Measurements from ENCODE around the gene ABCA13.

Gene ABCA13

DNA sequence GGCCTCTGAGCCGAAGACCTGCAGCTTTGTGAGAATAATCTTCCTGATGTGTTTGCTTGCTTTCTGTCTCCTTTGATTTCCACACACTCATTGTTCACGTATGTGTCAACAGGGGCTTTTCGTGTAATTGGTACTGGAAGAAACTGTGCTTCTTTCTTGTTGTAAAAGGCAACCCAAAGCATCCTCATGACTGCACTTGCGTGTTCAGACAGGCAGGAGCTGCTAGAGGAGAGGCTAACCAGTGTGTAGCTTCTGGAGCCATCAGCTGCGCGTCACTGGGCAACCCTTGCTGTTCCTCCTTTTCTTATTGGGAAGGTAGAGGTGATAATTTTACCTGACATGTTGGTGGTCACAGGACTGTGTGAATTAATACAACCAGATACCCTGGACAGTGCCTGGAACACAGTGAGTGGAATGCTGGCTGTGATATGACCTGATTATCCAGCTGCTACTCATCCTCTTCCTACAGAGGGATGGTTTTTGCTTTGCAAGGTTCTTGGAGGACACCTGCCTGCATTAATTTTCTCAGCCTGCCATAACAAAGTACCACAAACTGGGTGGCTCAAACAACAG lies 213.0 kb downstream of the ABCA13 start:
- Histone ChIP-seq H3K9ac (ENCODE audit: low read depth in 1 of 2, low read length in 2 of 2) (no peak overlapping the region), H3K27ac (ENCODE audit: low read depth, low read length) (no peak overlapping the region), H3K4me1 (ENCODE audit: control insufficient read depth in 1 of 2, insufficient read depth in 2 of 2, low read length in 2 of 2) (no peaks in the 10 kb centered on the region), H3K27me3 (ENCODE audit: control insufficient read depth in 1 of 2, insufficient read depth in 2 of 2, low read length in 2 of 2) (no peaks in the 10 kb centered on the region), H3K4me3 (ENCODE audit: low read depth in 1 of 2, low read length in 2 of 2) (no peak overlapping the region), H3K36me3 (ENCODE audit: control insufficient read depth in 1 of 2, insufficient read depth in 2 of 2, low read length in 2 of 2) (no peaks in the 10 kb centered on the region), H3K9me3 (ENCODE audit: control insufficient read depth in 1 of 2, low read length in 2 of 2) (no peaks in the 10 kb centered on the region)

DNA sequence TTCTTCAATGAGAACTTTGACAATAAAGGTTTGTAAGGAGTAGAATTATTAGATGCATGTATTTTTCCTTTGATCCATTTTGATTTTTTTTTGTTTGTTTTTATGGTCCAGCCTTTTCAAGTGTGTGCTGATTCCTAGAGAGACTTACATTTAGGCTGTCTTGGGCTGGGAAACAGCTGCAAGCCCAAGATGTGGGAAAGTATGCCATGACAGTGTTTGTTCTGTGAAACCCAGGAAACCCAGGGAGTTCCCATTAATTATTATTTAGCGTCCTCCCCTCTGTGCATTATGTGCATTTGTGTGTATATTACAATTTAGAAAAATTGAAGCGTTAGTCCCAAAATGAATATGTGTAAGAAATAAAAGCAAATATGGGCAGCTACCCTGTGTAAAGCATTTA lies 216.7 kb downstream of the ABCA13 start:
- Histone ChIP-seq H3K9me3 (ENCODE audit: control insufficient read depth in 1 of 2, low read length in 2 of 2) (no peaks in the 10 kb centered on the region), H3K36me3 (ENCODE audit: control insufficient read depth in 1 of 2, insufficient read depth in 2 of 2, low read length in 2 of 2) (no peaks in the 10 kb centered on the region), H3K9ac (ENCODE audit: low read depth in 1 of 2, low read length in 2 of 2) (no peak overlapping the region), H3K27ac (ENCODE audit: low read depth, low read length) (no peak overlapping the region), H3K4me1 (ENCODE audit: control insufficient read depth in 1 of 2, insufficient read depth in 2 of 2, low read length in 2 of 2) (no peaks in the 10 kb centered on the region), H3K4me3 (ENCODE audit: low read depth in 1 of 2, low read length in 2 of 2) (no peak overlapping the region), H3K27me3 (ENCODE audit: control insufficient read depth in 1 of 2, insufficient read depth in 2 of 2, low read length in 2 of 2) (no peaks in the 10 kb centered on the region)

DNA sequence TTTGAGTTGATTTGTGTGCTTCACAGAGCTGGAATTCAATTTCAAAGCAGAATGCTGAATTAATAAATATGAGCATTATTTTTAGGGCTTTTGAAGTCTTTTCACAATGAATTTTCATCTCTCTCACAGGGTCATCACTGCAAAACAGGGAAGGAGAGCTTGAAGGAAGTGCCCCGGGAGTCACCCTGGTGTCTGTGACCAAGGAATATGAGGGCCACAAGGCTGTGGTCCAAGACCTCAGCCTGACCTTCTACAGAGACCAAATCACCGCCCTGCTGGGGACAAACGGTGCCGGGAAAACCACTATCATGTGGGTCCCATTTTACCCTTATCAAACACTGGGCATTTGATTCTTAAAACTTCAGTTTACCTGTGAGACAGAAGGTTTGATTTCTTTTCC lies 217.7 kb downstream of the ABCA13 start:
- Histone ChIP-seq H3K9me3 (ENCODE audit: control insufficient read depth in 1 of 2, low read length in 2 of 2) (no peaks in the 10 kb centered on the region), H3K9ac (ENCODE audit: low read depth in 1 of 2, low read length in 2 of 2) (no peak overlapping the region), H3K4me1 (ENCODE audit: control insufficient read depth in 1 of 2, insufficient read depth in 2 of 2, low read length in 2 of 2) (no peaks in the 10 kb centered on the region), H3K4me3 (ENCODE audit: low read depth in 1 of 2, low read length in 2 of 2) (no peak overlapping the region), H3K36me3 (ENCODE audit: control insufficient read depth in 1 of 2, insufficient read depth in 2 of 2, low read length in 2 of 2) (no peaks in the 10 kb centered on the region), H3K27ac (ENCODE audit: low read depth, low read length) (no peak overlapping the region), H3K27me3 (ENCODE audit: control insufficient read depth in 1 of 2, insufficient read depth in 2 of 2, low read length in 2 of 2) (no peaks in the 10 kb centered on the region)

DNA sequence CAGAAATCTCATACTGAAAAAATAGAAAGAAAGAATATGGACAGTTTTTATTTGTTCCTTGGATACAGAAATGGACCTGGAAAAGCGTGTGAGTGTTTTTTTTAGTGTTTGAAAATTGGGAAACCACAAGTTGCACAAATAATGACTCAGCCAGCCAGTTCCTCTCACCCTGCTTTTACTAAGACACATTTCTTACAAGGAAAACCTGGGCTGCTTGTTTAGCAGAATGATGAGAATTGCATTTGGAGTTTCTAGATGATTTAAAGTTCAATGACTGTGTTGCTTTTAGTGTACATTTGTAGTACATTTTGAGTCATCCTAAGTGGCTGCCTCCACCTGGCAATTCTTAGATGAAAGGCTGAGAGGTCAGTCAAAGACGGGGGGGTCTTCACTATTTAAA lies 218.7 kb downstream of the ABCA13 start:
- Histone ChIP-seq H3K27ac (ENCODE audit: low read depth, low read length) (no peak overlapping the region), H3K27me3 (ENCODE audit: control insufficient read depth in 1 of 2, insufficient read depth in 2 of 2, low read length in 2 of 2) (no peaks in the 10 kb centered on the region)

DNA sequence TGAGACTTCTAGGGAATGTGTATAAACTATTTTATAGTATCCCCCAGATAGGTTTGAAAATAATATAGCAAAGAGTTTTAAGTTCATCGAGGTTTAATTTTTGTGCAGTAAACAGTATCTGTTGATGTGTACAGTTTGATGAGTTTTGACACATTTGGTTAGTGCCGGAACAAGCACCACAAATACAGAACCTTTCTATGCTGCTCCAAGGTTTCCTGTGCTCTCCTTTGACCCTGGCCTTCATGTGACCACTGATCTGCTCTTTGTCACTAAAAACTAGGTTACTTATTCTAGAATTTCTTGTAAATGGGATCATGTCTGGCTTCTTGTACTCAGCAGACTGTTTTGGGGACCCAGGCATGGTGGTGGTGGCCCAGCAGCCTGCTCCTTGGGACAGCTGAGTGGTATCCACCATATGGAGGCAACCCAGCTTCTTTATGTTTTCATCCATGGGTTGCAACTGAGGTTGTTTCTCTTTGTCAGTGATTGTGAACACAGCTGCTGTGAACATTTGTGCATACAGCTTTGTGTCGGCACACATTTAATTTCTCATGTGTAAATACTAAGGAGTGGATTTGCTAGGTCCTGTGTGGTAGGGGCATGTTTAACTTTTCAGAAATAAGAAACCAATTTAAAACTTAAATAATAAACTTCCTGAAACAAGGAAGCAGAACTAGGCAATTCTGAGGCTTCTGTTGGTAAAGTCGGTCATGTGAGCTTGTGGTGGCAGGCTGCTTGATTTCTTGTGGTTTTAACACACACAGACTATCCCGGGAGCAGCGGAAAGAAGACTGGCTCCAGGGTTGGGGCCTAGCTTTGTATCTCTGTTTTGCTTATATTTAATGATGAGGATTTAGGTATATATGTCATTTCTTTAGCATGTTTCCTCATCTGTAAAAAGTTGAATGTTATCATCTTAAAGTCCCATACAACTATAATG lies 219.4 kb downstream of the ABCA13 start:
- H3K9me3 ChIP-seq (ENCODE audit: control insufficient read depth in 1 of 2, low read length in 2 of 2), result no peaks in the 10 kb centered on the region
- H3K4me1 ChIP-seq (ENCODE audit: control insufficient read depth in 1 of 2, insufficient read depth in 2 of 2, low read length in 2 of 2), result no peaks in the 10 kb centered on the region
- H3K9ac ChIP-seq (ENCODE audit: low read depth in 1 of 2, low read length in 2 of 2), result no peak overlapping the region
- H3K27ac ChIP-seq (ENCODE audit: low read depth, low read length), result no peak overlapping the region
- no peak overlapping the region for H3K4me3 ChIP-seq (ENCODE audit: low read depth in 1 of 2, low read length in 2 of 2)
- H3K36me3 ChIP-seq (ENCODE audit: control insufficient read depth in 1 of 2, insufficient read depth in 2 of 2, low read length in 2 of 2), result no peaks in the 10 kb centered on the region
- H3K27me3 ChIP-seq (ENCODE audit: control insufficient read depth in 1 of 2, insufficient read depth in 2 of 2, low read length in 2 of 2), result no peaks in the 10 kb centered on the region

More for the DNA sequence above, 218.7 kb downstream of the ABCA13 start:
- Histone ChIP-seq H3K4me3 (ENCODE audit: low read depth in 1 of 2, low read length in 2 of 2) (no peak overlapping the region), H3K36me3 (ENCODE audit: control insufficient read depth in 1 of 2, insufficient read depth in 2 of 2, low read length in 2 of 2) (no peaks in the 10 kb centered on the region), H3K9ac (ENCODE audit: low read depth in 1 of 2, low read length in 2 of 2) (no peak overlapping the region), H3K4me1 (ENCODE audit: control insufficient read depth in 1 of 2, insufficient read depth in 2 of 2, low read length in 2 of 2) (no peaks in the 10 kb centered on the region), H3K9me3 (ENCODE audit: control insufficient read depth in 1 of 2, low read length in 2 of 2) (no peaks in the 10 kb centered on the region)

DNA sequence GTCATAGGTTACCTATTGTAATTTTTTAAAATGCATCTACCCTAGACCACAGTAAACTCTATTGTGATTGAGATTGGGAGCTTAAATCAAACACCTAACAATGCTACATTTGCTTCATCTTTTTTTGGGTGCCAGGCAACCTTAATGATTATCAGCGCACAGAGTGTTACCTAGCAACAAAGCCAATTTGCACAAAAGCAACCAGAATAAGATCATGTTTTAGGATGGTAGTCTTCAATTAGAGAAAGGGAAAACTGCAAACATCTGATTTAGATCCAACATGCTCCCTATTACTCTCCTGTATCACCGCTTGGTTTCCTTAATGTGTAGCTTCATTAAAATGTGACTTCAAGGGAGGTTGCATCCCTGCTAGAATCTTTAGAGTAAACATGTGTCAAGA lies 226.9 kb downstream of the ABCA13 start:
- Histone ChIP-seq H3K4me3 (ENCODE audit: low read depth in 1 of 2, low read length in 2 of 2) (no peak overlapping the region), H3K27me3 (ENCODE audit: control insufficient read depth in 1 of 2, insufficient read depth in 2 of 2, low read length in 2 of 2) (no peaks in the 10 kb centered on the region), H3K36me3 (ENCODE audit: control insufficient read depth in 1 of 2, insufficient read depth in 2 of 2, low read length in 2 of 2) (no peaks in the 10 kb centered on the region), H3K9me3 (ENCODE audit: control insufficient read depth in 1 of 2, low read length in 2 of 2) (no peaks in the 10 kb centered on the region), H3K27ac (ENCODE audit: low read depth, low read length) (no peak overlapping the region), H3K9ac (ENCODE audit: low read depth in 1 of 2, low read length in 2 of 2) (no peak overlapping the region), H3K4me1 (ENCODE audit: control insufficient read depth in 1 of 2, insufficient read depth in 2 of 2, low read length in 2 of 2) (no peaks in the 10 kb centered on the region)

DNA sequence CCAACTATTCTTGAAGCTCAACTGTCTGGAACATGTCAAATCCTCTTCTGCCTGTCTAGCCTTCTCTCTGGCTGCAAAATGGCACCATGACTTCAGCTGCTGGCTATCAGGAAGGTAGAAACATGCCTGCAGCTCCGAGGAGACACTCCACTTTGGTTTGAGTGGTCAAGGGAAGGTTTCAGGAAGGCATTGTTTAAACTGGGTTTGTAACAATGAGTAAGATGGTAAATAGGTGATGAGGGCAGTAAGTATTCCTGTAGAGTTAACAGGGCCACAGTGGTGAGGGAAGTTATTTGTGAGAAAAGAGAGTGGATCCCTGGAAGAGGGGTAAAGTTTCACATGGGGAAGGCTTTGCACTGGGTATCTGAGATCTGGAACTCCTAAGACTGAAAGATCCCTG lies 231.5 kb downstream of the ABCA13 start:
- Histone ChIP-seq H3K9me3 (ENCODE audit: control insufficient read depth in 1 of 2, low read length in 2 of 2) (no peaks in the 10 kb centered on the region), H3K27ac (ENCODE audit: low read depth, low read length) (no peak overlapping the region), H3K27me3 (ENCODE audit: control insufficient read depth in 1 of 2, insufficient read depth in 2 of 2, low read length in 2 of 2) (no peaks in the 10 kb centered on the region), H3K9ac (ENCODE audit: low read depth in 1 of 2, low read length in 2 of 2) (no peak overlapping the region), H3K4me1 (ENCODE audit: control insufficient read depth in 1 of 2, insufficient read depth in 2 of 2, low read length in 2 of 2) (no peaks in the 10 kb centered on the region), H3K36me3 (ENCODE audit: control insufficient read depth in 1 of 2, insufficient read depth in 2 of 2, low read length in 2 of 2) (no peaks in the 10 kb centered on the region), H3K4me3 (ENCODE audit: low read depth in 1 of 2, low read length in 2 of 2) (no peak overlapping the region)

DNA sequence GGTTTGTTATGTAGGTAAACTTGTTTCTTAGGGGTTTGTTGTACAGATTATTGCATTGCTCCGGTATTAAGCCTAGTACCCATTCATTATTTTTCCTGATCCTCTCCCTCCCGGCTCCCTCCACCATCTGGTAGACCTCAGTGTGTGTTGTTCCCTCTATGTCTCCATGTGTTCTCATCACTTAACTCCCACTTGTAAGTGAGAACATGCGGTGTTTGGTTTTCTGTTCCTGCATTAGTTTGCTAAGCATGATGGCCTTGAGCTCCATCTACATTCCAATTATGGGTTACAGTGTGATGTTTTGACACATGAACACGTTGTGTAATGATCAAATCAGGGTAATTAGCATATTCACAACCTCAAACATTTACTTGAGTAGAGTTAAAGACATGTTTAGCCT lies 237.5 kb downstream of the ABCA13 start:
- no peaks in the 10 kb centered on the region for H3K4me1 ChIP-seq (ENCODE audit: control insufficient read depth in 1 of 2, insufficient read depth in 2 of 2, low read length in 2 of 2)
- H3K9me3 ChIP-seq (ENCODE audit: control insufficient read depth in 1 of 2, low read length in 2 of 2), result no peaks in the 10 kb centered on the region
- no peaks in the 10 kb centered on the region for H3K27me3 ChIP-seq (ENCODE audit: control insufficient read depth in 1 of 2, insufficient read depth in 2 of 2, low read length in 2 of 2)
- no peak overlapping the region for H3K4me3 ChIP-seq (ENCODE audit: low read depth in 1 of 2, low read length in 2 of 2)
- H3K27ac ChIP-seq (ENCODE audit: low read depth, low read length), result no peak overlapping the region
- no peaks in the 10 kb centered on the region for H3K36me3 ChIP-seq (ENCODE audit: control insufficient read depth in 1 of 2, insufficient read depth in 2 of 2, low read length in 2 of 2)
- H3K9ac ChIP-seq (ENCODE audit: low read depth in 1 of 2, low read length in 2 of 2), result no peak overlapping the region

DNA sequence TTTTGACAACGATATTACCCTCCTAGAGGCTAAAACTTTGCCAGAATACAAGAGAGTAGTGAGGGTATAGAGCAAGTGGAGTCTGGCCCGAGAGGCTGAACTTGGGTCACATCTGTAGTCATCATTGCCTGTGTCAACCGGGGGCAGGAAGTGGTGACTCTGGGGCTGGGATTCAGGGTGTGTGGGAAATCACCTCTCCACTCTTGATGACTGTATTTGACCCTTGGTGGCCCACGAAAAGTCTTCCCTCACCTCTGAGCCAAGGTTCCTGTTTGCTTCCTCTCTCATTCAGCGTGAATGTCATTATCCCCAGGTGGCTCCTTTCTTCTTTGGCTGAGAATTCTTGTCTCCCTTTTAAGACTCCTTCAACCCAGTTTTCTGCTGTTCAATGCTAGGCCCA lies 240.4 kb downstream of the ABCA13 start:
- Histone ChIP-seq H3K4me3 (ENCODE audit: low read depth in 1 of 2, low read length in 2 of 2) (no peak overlapping the region), H3K9ac (ENCODE audit: low read depth in 1 of 2, low read length in 2 of 2) (no peak overlapping the region), H3K4me1 (ENCODE audit: control insufficient read depth in 1 of 2, insufficient read depth in 2 of 2, low read length in 2 of 2) (no peaks in the 10 kb centered on the region), H3K9me3 (ENCODE audit: control insufficient read depth in 1 of 2, low read length in 2 of 2) (no peaks in the 10 kb centered on the region), H3K27ac (ENCODE audit: low read depth, low read length) (no peak overlapping the region), H3K36me3 (ENCODE audit: control insufficient read depth in 1 of 2, insufficient read depth in 2 of 2, low read length in 2 of 2) (no peaks in the 10 kb centered on the region), H3K27me3 (ENCODE audit: control insufficient read depth in 1 of 2, insufficient read depth in 2 of 2, low read length in 2 of 2) (no peaks in the 10 kb centered on the region)

DNA sequence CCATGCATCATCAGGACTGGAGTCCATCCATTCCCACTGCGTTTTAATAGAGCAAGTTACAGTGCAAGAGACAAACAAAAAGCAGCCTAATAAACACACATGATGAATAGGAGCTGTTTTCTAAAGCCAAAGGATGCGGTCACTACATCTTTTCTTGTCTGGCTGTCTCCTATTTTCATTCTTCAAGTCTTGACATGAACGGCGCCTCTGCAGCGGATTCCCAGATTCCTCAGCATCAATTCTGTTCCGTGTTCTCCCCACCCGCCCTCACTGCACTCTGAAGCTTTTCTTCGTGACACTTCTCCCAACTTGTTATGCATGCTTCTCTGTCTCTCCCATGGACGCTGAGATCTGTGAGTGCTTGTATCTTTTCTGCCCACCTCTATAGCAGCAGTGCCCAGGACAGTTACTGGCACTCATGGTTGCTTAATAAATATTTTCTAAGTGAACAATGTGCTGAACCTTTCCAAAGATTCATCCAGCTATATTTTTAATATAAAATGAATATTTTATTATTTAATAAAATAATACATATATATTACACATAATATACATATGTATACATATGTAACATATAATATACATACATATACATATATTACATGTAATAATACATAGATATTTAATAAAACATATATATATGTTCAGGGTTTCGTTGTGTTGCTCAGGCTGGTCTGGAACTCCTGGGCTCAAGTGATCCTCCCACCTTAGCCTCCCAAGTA lies 242.9 kb downstream of the ABCA13 start:
- no peaks in the 10 kb centered on the region for H3K4me1 ChIP-seq (ENCODE audit: control insufficient read depth in 1 of 2, insufficient read depth in 2 of 2, low read length in 2 of 2)
- H3K9me3 ChIP-seq (ENCODE audit: control insufficient read depth in 1 of 2, low read length in 2 of 2), result no peaks in the 10 kb centered on the region
- H3K4me3 ChIP-seq (ENCODE audit: low read depth in 1 of 2, low read length in 2 of 2), result no peak overlapping the region
- H3K9ac ChIP-seq (ENCODE audit: low read depth in 1 of 2, low read length in 2 of 2), result no peak overlapping the region
- H3K27ac ChIP-seq (ENCODE audit: low read depth, low read length), result no peak overlapping the region
- no peaks in the 10 kb centered on the region for H3K36me3 ChIP-seq (ENCODE audit: control insufficient read depth in 1 of 2, insufficient read depth in 2 of 2, low read length in 2 of 2)
- no peaks in the 10 kb centered on the region for H3K27me3 ChIP-seq (ENCODE audit: control insufficient read depth in 1 of 2, insufficient read depth in 2 of 2, low read length in 2 of 2)

Data from duodenal mucosa (tissue), 2 donors.